ENCODE measurements around the gene SHISA9. TPM values are rescaled to one million over a fixed set of nuclear protein-coding genes. Genes with fewer than 3 reads are reported as not detected.
A peak's percentile ranks its signal among the peaks of the same experiment; 100 is the strongest.

Gene SHISA9
- total RNA-seq, 4 donors from 2014 or later, result 2.0 to 6.3 (median 3.5) TPM

DNA sequence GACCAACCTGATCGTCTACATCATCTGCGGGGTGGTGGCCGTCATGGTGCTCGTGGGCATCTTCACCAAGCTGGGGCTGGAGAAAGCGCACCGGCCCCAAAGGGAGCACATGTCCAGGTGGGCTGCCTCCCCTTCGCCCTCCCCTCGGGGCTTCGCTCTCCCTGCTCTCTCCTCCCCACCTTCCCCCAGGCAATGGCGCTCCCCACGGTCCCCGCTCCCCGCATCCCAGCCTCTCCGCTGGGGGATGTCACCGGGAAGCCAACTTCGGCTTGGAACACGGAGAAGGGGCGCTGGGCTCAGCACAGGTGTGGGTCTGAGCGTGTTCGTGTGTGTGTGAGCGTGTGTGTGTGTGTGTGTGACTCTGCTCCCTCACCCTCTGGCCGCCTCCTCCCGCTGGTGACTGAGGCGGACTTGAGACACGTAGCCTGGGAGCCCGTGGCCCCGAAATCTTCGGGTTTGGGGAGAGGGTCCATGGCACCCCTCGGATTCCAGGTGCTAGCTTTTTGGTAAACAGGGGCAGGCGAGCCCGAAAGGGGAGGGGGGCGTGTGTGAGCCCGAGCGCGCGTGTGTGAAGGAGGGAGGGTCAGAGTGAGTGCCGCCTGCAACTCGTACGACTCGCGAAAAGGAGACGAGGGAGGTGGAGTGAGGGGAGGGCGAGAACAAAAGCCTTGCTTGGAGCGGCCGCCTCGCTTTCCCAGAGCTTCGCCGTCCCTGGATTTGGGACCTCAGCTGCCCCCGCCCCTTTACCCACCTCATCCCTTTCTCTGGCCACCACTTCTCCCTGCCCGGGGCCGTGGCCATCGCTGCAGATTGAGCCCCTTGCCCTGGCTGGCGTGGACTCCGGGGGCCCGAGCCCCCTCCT lies 1.3 kb downstream of the SHISA9 start:
- TF ChIP-seq, protein P1, sequence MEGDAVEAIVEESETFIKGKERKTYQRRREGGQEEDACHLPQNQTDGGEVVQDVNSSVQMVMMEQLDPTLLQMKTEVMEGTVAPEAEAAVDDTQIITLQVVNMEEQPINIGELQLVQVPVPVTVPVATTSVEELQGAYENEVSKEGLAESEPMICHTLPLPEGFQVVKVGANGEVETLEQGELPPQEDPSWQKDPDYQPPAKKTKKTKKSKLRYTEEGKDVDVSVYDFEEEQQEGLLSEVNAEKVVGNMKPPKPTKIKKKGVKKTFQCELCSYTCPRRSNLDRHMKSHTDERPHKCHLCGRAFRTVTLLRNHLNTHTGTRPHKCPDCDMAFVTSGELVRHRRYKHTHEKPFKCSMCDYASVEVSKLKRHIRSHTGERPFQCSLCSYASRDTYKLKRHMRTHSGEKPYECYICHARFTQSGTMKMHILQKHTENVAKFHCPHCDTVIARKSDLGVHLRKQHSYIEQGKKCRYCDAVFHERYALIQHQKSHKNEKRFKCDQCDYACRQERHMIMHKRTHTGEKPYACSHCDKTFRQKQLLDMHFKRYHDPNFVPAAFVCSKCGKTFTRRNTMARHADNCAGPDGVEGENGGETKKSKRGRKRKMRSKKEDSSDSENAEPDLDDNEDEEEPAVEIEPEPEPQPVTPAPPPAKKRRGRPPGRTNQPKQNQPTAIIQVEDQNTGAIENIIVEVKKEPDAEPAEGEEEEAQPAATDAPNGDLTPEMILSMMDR (IDR thresholded peaks at IDR 0.05), result no peak
- TF ChIP-seq EP300 (IDR thresholded peaks at IDR 0.05), result no peak
- TF ChIP-seq POLR2A (IDR thresholded peaks at IDR 0.05), result no peak
- Histone ChIP-seq H3K4me1 (peaks cover 0 to 32% (median 0%) of the 10 kb centered on the region in 4 donors), H3K27me3 (peaks cover 0 to 62% of the 10 kb centered on the region in 2 donors), H3K4me3 (peak overlapping the region; percentile 1 to 42 (median 15)), H3K27ac (no peak overlapping the region), H3K9me3 (no peaks in the 10 kb centered on the region), H3K36me3 (no peaks in the 10 kb centered on the region)
- no peak for DNase-seq (ENCODE audit: low spot score in 2 of 2)
- 1% methylated on average over 39 to 40 of the region's 55 CpGs for WGBS, 2 donors

- TF ChIP-seq, protein P1 (IDR thresholded peaks at IDR 0.05), result no peak
- TF ChIP-seq POLR2A (IDR thresholded peaks at IDR 0.05) (no peak), EP300 (IDR thresholded peaks at IDR 0.05) (no peak)
- Histone ChIP-seq H3K4me1 (peaks cover 0 to 32% (median 0%) of the 10 kb centered on the region in 4 donors), H3K9me3 (no peaks in the 10 kb centered on the region), H3K4me3 (peak overlapping the region; percentile 1 to 42 (median 14)), H3K27ac (no peak overlapping the region), H3K36me3 (no peaks in the 10 kb centered on the region), H3K27me3 (peaks cover 0 to 62% of the 10 kb centered on the region in 2 donors)
- 5 to 8% methylated on average over 38 of the region's 38 CpGs for WGBS, 2 donors
- DNase-seq (ENCODE audit: low spot score in 2 of 2), result no peak
Observed at GRCh38 chr16:12903407-12904328, 2.3 kb downstream of the SHISA9 start.

- no peak overlapping the region for H3K27ac ChIP-seq
- 39 to 45% methylated on average over 7 of the region's 7 CpGs for WGBS, 2 donors
- H3K4me3 ChIP-seq, result no peak overlapping the region
- no peaks in the 10 kb centered on the region for H3K9me3 ChIP-seq
- TF ChIP-seq POLR2A (IDR thresholded peaks at IDR 0.05) (no peak), EP300 (IDR thresholded peaks at IDR 0.05) (no peak)
- TF ChIP-seq, protein P1 (IDR thresholded peaks at IDR 0.05), result no peak
- H3K36me3 ChIP-seq, result no peaks in the 10 kb centered on the region
- H3K27me3 ChIP-seq, result peaks cover 0 to 56% of the 10 kb centered on the region in 2 donors
- peaks cover 0 to 32% (median 0%) of the 10 kb centered on the region in 4 donors for H3K4me1 ChIP-seq
- DNase-seq (ENCODE audit: low spot score in 2 of 2), result no peak
Observed at GRCh38 chr16:12904329-12904671, 2.9 kb downstream of the SHISA9 start.

DNA sequence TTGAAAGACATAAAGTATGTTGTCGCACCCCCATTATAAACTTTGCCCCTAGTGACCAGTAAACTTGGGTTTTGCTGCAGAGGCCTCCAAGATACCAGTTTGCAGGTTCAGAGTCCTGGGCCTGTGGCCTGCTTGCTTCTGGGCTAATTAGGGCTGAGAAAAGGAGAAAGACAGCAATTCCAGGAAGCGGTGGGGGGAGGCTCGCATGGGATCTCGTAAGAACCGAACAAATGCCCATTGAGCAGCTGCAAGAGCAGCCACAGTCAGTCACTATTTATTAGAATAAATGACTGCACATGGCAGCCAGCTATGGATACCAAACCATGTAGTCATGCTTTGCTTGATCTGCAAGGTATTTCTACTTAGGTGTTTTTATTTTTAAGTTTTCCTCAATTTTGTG lies 4.9 kb downstream of the SHISA9 start:
- no peak for DNase-seq (ENCODE audit: low spot score in 2 of 2)
- TF ChIP-seq, protein P1 (IDR thresholded peaks at IDR 0.05), result no peak
- TF ChIP-seq EP300 (IDR thresholded peaks at IDR 0.05) (no peak), POLR2A (IDR thresholded peaks at IDR 0.05) (no peak)
- Histone ChIP-seq H3K27ac (no peak overlapping the region), H3K9me3 (peaks cover 0 to 5% (median 0%) of the 10 kb centered on the region in 4 donors), H3K36me3 (no peaks in the 10 kb centered on the region), H3K4me1 (peaks cover 0 to 26% (median 0%) of the 10 kb centered on the region in 4 donors), H3K4me3 (no peak overlapping the region), H3K27me3 (peaks cover 0 to 37% of the 10 kb centered on the region in 2 donors)
- WGBS, 2 donors, result 32 to 49% methylated on average over 5 of the region's 5 CpGs
